ENCODE measurements around the gene CNTLN.

DNA sequence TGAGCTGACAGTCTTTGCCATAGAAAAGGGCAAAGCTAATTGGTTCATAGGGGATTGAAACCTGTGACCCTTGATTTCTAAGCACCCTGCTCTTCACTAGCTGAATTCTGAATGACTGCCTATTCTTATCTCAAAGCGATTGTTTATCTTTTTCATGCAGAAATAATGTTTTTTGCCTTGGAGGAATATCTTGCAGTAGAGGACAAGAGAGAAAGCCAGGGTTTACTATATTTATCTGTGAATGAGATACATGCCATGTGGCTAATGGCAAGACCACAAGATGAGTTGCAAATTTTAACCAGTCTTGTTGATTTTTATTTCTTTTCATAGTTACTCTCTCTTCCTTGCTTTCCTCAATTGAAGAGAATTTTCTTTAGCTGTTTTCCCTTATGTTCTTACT is 185.0 kb downstream of the CNTLN start:
- no peak for TF ChIP-seq FOSL1 (IDR thresholded peaks at IDR 0.05; ENCODE audit: low read depth)
- TF ChIP-seq, protein P1, sequence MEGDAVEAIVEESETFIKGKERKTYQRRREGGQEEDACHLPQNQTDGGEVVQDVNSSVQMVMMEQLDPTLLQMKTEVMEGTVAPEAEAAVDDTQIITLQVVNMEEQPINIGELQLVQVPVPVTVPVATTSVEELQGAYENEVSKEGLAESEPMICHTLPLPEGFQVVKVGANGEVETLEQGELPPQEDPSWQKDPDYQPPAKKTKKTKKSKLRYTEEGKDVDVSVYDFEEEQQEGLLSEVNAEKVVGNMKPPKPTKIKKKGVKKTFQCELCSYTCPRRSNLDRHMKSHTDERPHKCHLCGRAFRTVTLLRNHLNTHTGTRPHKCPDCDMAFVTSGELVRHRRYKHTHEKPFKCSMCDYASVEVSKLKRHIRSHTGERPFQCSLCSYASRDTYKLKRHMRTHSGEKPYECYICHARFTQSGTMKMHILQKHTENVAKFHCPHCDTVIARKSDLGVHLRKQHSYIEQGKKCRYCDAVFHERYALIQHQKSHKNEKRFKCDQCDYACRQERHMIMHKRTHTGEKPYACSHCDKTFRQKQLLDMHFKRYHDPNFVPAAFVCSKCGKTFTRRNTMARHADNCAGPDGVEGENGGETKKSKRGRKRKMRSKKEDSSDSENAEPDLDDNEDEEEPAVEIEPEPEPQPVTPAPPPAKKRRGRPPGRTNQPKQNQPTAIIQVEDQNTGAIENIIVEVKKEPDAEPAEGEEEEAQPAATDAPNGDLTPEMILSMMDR (IDR thresholded peaks at IDR 0.05 in 2 of 3, conservative IDR thresholded peaks at IDR 0.05 in 1 of 3; ENCODE audit: borderline replicate concordance in 1 of 3, insufficient read depth in 1 of 3, low read depth in 2 of 3, low read length in 2 of 3) = no peak

Data from HCT116 (cell line).